ENCODE data around the gene GYPA.
"Not testable (repeated sequence)": the region's sequence is repeated elsewhere in the genome, so short reads cannot be mapped to it uniquely, and the experiment has no call there.

GYPA gene

GRCh38 chr4:144140594-144141295, at the start of gene GYPA:
GYPA (minus strand) TSS chr4:144140718; CDS start chr4:144140635, 83 bp downstream.
- TF ChIP-seq GATA3, GATA2 (IDR thresholded peaks at IDR 0.05; ENCODE audit: low read depth, low read length): not testable (repeated sequence)

- TF ChIP-seq GATA3 (IDR thresholded peaks at IDR 0.05; ENCODE audit: low read depth, low read length) (no peak), GATA2 (IDR thresholded peaks at IDR 0.05; ENCODE audit: low read depth, low read length) (no peak)
These were observed 49.5 kb upstream of the GYPA start for GRCh38 chr4:144190009-144190408.

GRCh38 chr4:144189121-144189520, 48.6 kb upstream of the GYPA start:
- TF ChIP-seq GATA2 (IDR thresholded peaks at IDR 0.05; ENCODE audit: low read depth, low read length) (no peak), GATA3 (IDR thresholded peaks at IDR 0.05; ENCODE audit: low read depth, low read length) (no peak)

- TF ChIP-seq GATA2 (IDR thresholded peaks at IDR 0.05; ENCODE audit: low read depth, low read length) (no peak), GATA3 (IDR thresholded peaks at IDR 0.05; ENCODE audit: low read depth, low read length) (no peak)
These were observed 44.6 kb upstream of the GYPA start for GRCh38 chr4:144185086-144185485.

GRCh38 chr4:144183165-144183564, 42.6 kb upstream of the GYPA start:
- no peak for TF ChIP-seq GATA3 (IDR thresholded peaks at IDR 0.05; ENCODE audit: low read depth, low read length)
- no peak for TF ChIP-seq GATA2 (IDR thresholded peaks at IDR 0.05; ENCODE audit: low read depth, low read length)

GRCh38 chr4:144181391-144181790, 40.9 kb upstream of the GYPA start:
- TF ChIP-seq GATA2 (IDR thresholded peaks at IDR 0.05; ENCODE audit: low read depth, low read length) (no peak), GATA3 (IDR thresholded peaks at IDR 0.05; ENCODE audit: low read depth, low read length) (no peak)

GRCh38 chr4:144179152-144179739, 38.7 kb upstream of the GYPA start:
- TF ChIP-seq GATA3 (IDR thresholded peaks at IDR 0.05; ENCODE audit: low read depth, low read length) (no peak), GATA2 (IDR thresholded peaks at IDR 0.05; ENCODE audit: low read depth, low read length) (no peak)

- TF ChIP-seq GATA3 (IDR thresholded peaks at IDR 0.05; ENCODE audit: low read depth, low read length), result no peak
- no peak for TF ChIP-seq GATA2 (IDR thresholded peaks at IDR 0.05; ENCODE audit: low read depth, low read length)
These were observed 37.9 kb upstream of the GYPA start for GRCh38 chr4:144178414-144178813.

- no peak for TF ChIP-seq GATA3 (IDR thresholded peaks at IDR 0.05; ENCODE audit: low read depth, low read length)
- TF ChIP-seq GATA2 (IDR thresholded peaks at IDR 0.05; ENCODE audit: low read depth, low read length), result no peak
These were observed 36.0 kb upstream of the GYPA start for GRCh38 chr4:144176476-144176875.

- TF ChIP-seq GATA2 (IDR thresholded peaks at IDR 0.05; ENCODE audit: low read depth, low read length), result no peak
- TF ChIP-seq GATA3 (IDR thresholded peaks at IDR 0.05; ENCODE audit: low read depth, low read length), result no peak
These were observed 34.0 kb upstream of the GYPA start for GRCh38 chr4:144174401-144175067.

- no peak for TF ChIP-seq GATA2 (IDR thresholded peaks at IDR 0.05; ENCODE audit: low read depth, low read length)
- TF ChIP-seq GATA3 (IDR thresholded peaks at IDR 0.05; ENCODE audit: low read depth, low read length), result no peak
These were observed 31.2 kb upstream of the GYPA start for GRCh38 chr4:144171697-144172096.

GRCh38 chr4:144169211-144169610, 28.7 kb upstream of the GYPA start:
- no peak for TF ChIP-seq GATA3 (IDR thresholded peaks at IDR 0.05; ENCODE audit: low read depth, low read length)
- no peak for TF ChIP-seq GATA2 (IDR thresholded peaks at IDR 0.05; ENCODE audit: low read depth, low read length)

- TF ChIP-seq GATA2 (IDR thresholded peaks at IDR 0.05; ENCODE audit: low read depth, low read length) (no peak), GATA3 (IDR thresholded peaks at IDR 0.05; ENCODE audit: low read depth, low read length) (no peak)
These were observed 13.5 kb upstream of the GYPA start for GRCh38 chr4:144154044-144154443.

GRCh38 chr4:144141493-144141892, 975 bp upstream of the GYPA start:
- no peak for TF ChIP-seq GATA3 (IDR thresholded peaks at IDR 0.05; ENCODE audit: low read depth, low read length)
- TF ChIP-seq GATA2 (IDR thresholded peaks at IDR 0.05; ENCODE audit: low read depth, low read length), result no peak

GRCh38 chr4:144115519-144115918, 25.0 kb downstream of the GYPA start:
- no peak for TF ChIP-seq GATA2 (IDR thresholded peaks at IDR 0.05; ENCODE audit: low read depth, low read length)
- no peak for TF ChIP-seq GATA3 (IDR thresholded peaks at IDR 0.05; ENCODE audit: low read depth, low read length)
